Measurements from ENCODE around the gene PTPN11. TPM values are rescaled to one million over a fixed set of nuclear protein-coding genes. Genes with fewer than 3 reads are reported as not detected.

The PTPN11 gene
- polyA plus RNA-seq, 2 of the 4 experiments (the other 2 are of a cell fraction) = 78.6 to 194 TPM

- Histone ChIP-seq H3K9me3 (no peaks in the 10 kb centered on the region), H3K27ac (peak overlapping the region; percentile 93 to 94), H3K4me1 (peaks cover 25% of the 10 kb centered on the region), H3K4me2 (peak overlapping the region; percentile 77), H3K4me3 (peak overlapping the region; percentile 76)
- ATAC-seq (peak; percentile 76 to 91), DNase-seq (ENCODE audit: low read depth in 1 of 2, low spot score in 1 of 2) (peak; percentile 58 to 79), FAIRE-seq (no peak)
- WGBS (ENCODE audit: missing lambda C conversion rate) = 2% methylated on average over 21 of the region's 31 CpGs
- ChIA-PET CTCF (interaction anchor here (0.7 to 1.5 kb wide), 2 partner anchors 9 kb away, joined by 3 to 5 read pairs; no protein-coding TSS in a partner anchor), POLR2A (interaction anchor here (1.3 to 1.8 kb wide), 2 partner anchors 9 to 19 kb away, joined by 4 to 7 read pairs; no protein-coding TSS in a partner anchor)
- TF ChIP-seq JUNB (IDR thresholded peaks at IDR 0.05) (no peak), HMGXB4 (CRISPR knock-in tag; IDR thresholded peaks at IDR 0.05; ENCODE audit: borderline replicate concordance) (no peak), CEBPB (IDR thresholded peaks at IDR 0.05) (peak; percentile 55 to 86; a peak in 3 of 4 replicates), JUN (IDR thresholded peaks at IDR 0.05) (no peak), FOSL2 (IDR thresholded peaks at IDR 0.05) (no peak), FOSL2 (CRISPR knock-in tag; IDR thresholded peaks at IDR 0.05) (peak; percentile 57), TFCP2L1 (CRISPR knock-in tag; IDR thresholded peaks at IDR 0.05) (no peak), NPAS2 (CRISPR knock-in tag; IDR thresholded peaks at IDR 0.05; ENCODE audit: borderline replicate concordance) (no peak), EHF (CRISPR knock-in tag; IDR thresholded peaks at IDR 0.05) (no peak), CHD4 (IDR thresholded peaks at IDR 0.05; ENCODE audit: borderline replicate concordance) (no peak), PHF8 (IDR thresholded peaks at IDR 0.05; ENCODE audit: borderline replicate concordance, low read depth) (no peak; the same call in 1 of the 2 replicates), PBX3 (IDR thresholded peaks at IDR 0.05) (no peak), CBX8 (IDR thresholded peaks at IDR 0.05) (no peak), BHLHE40 (IDR thresholded peaks at IDR 0.05; ENCODE audit: low read depth, low read length) (peak; percentile 58; the same call in 1 of the 2 replicates), MAZ (IDR thresholded peaks at IDR 0.05; ENCODE audit: borderline replicate concordance, low read depth, low read length) (no peak), RARB (CRISPR knock-in tag; IDR thresholded peaks at IDR 0.05) (no peak), ATOH8 (CRISPR knock-in tag; IDR thresholded peaks at IDR 0.05; ENCODE audit: low read depth) (no peak), SMC3 (IDR thresholded peaks at IDR 0.05) (no peak), ZC3H11A (IDR thresholded peaks at IDR 0.05) (no peak), HDAC2 (IDR thresholded peaks at IDR 0.05) (no peak), TP53 (CRISPR knock-in tag; IDR thresholded peaks at IDR 0.05) (no peak), CHD2 (IDR thresholded peaks at IDR 0.05; ENCODE audit: low read length, partially characterized antibody) (peak; percentile 18), POLR2AphosphoS2 (conservative IDR thresholded peaks at IDR 0.05; ENCODE audit: low read length) (0 out of 2 replicates have a peak, but pooled peaks have one; percentile 28), MYC (IDR thresholded peaks at IDR 0.05; ENCODE audit: borderline replicate concordance, low read length) (peak; percentile 61; the same call in 1 of the 2 replicates), HOXA7 (CRISPR knock-in tag; IDR thresholded peaks at IDR 0.05) (no peak), RCOR1 (IDR thresholded peaks at IDR 0.05; ENCODE audit: low read depth, low read length) (no peak)
- TF ChIP-seq, protein P1, sequence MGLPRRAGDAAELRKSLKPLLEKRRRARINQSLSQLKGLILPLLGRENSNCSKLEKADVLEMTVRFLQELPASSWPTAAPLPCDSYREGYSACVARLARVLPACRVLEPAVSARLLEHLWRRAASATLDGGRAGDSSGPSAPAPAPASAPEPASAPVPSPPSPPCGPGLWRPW (IDR thresholded peaks at IDR 0.05) = no peak
- TF ChIP-seq, protein P2, sequence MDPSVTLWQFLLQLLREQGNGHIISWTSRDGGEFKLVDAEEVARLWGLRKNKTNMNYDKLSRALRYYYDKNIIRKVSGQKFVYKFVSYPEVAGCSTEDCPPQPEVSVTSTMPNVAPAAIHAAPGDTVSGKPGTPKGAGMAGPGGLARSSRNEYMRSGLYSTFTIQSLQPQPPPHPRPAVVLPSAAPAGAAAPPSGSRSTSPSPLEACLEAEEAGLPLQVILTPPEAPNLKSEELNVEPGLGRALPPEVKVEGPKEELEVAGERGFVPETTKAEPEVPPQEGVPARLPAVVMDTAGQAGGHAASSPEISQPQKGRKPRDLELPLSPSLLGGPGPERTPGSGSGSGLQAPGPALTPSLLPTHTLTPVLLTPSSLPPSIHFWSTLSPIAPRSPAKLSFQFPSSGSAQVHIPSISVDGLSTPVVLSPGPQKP (IDR thresholded peaks at IDR 0.05; ENCODE audit: low read depth, low read length) = no peak
- TF ChIP-seq, protein P3, sequence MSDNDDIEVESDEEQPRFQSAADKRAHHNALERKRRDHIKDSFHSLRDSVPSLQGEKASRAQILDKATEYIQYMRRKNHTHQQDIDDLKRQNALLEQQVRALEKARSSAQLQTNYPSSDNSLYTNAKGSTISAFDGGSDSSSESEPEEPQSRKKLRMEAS (IDR thresholded peaks at IDR 0.05) = no peak; the same call in 1 of the 2 replicates
- TF ChIP-seq, protein P4, sequence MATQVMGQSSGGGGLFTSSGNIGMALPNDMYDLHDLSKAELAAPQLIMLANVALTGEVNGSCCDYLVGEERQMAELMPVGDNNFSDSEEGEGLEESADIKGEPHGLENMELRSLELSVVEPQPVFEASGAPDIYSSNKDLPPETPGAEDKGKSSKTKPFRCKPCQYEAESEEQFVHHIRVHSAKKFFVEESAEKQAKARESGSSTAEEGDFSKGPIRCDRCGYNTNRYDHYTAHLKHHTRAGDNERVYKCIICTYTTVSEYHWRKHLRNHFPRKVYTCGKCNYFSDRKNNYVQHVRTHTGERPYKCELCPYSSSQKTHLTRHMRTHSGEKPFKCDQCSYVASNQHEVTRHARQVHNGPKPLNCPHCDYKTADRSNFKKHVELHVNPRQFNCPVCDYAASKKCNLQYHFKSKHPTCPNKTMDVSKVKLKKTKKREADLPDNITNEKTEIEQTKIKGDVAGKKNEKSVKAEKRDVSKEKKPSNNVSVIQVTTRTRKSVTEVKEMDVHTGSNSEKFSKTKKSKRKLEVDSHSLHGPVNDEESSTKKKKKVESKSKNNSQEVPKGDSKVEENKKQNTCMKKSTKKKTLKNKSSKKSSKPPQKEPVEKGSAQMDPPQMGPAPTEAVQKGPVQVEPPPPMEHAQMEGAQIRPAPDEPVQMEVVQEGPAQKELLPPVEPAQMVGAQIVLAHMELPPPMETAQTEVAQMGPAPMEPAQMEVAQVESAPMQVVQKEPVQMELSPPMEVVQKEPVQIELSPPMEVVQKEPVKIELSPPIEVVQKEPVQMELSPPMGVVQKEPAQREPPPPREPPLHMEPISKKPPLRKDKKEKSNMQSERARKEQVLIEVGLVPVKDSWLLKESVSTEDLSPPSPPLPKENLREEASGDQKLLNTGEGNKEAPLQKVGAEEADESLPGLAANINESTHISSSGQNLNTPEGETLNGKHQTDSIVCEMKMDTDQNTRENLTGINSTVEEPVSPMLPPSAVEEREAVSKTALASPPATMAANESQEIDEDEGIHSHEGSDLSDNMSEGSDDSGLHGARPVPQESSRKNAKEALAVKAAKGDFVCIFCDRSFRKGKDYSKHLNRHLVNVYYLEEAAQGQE (IDR thresholded peaks at IDR 0.05) = no peak
These were observed 768 bp downstream of the PTPN11 start for GRCh38 chr12:112419297-112420133.
